ENCODE data around the gene ADGRL4.
"Not testable (repeated sequence)": the region's sequence is repeated elsewhere in the genome, so short reads cannot be mapped to it uniquely, and the experiment has no call there.

The ADGRL4 gene

GRCh38 chr1:78916986-78917385, 89.5 kb downstream of the ADGRL4 start:
- DNase-seq: no peak

GRCh38 chr1:78913950-78914349, 92.6 kb downstream of the ADGRL4 start:
- DNase-seq: no peak

- DNase-seq: peak; percentile 25 to 67
These were observed 94.3 kb downstream of the ADGRL4 start for GRCh38 chr1:78911956-78912880.

DNA sequence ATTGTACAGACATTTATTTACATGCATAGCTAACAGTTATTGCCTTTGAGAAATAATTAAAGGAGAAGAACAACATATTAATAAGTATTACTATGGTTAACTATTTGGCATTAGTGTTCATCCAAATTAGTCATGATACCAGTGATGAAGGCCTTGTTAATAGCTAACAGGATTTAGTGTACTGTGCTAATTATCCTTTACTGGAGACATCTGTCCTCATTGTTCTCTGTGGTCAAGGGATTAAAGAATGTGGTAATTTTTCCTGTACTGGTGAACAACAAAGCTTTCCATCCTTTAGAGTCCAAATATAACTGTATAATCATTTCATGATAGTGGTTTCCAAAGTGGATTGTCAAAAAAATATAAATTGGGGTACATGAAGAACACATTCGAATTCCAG, 103.9 kb downstream of the ADGRL4 start:
- DNase-seq: no peak

GRCh38 chr1:78894811-78895210, 111.7 kb downstream of the ADGRL4 start:
- no peak for DNase-seq

GRCh38 chr1:78892260-78892840, 114.2 kb downstream of the ADGRL4 start:
- no peak for DNase-seq

GRCh38 chr1:78887458-78887857, 119.1 kb downstream of the ADGRL4 start:
- DNase-seq: no peak

- peak in 1 of 2 donors; percentile 9 for DNase-seq
These were observed 121.7 kb downstream of the ADGRL4 start for GRCh38 chr1:78884685-78885452.

DNA sequence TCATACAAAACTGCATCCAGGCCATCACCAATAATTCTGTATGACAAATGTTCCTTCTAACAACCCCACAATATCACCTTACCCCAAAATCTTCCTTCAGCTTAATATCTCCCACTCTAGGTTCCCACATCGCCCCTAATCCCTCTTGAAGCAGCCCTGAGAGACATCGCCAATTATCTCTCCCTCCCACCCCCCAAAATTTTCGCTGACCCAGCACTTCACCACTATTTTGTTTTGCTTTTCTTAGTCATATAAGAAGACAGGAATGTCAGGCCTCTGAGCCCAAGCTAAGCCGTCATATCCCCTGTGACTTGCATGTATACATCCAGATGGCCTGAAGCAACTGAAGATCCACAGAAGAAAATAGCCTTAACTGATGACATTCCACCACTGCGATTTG, 126.3 kb downstream of the ADGRL4 start:
- no peak for DNase-seq

GRCh38 chr1:78875986-78876385, 130.5 kb downstream of the ADGRL4 start:
- DNase-seq: not testable (repeated sequence)

DNA sequence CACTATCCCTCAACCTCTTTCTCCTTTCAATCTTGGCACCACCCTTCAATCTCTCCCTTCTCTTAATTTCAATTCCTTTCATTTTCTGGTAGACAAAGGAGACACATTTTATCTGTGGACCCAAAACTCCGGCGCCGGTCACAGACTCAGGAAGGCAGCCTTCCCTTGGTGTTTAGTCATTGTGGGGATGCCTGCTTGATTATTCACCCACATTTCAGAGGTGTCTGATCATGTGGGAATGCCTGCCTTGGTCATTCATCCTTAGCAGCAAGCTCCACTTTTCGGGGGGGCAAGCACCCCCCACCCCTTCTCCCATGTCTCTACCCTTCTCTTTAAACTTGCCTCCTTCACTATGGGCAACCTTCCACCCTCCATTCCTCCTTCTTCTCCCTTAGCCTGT, 133.7 kb downstream of the ADGRL4 start:
- not testable (repeated sequence) for DNase-seq

DNA sequence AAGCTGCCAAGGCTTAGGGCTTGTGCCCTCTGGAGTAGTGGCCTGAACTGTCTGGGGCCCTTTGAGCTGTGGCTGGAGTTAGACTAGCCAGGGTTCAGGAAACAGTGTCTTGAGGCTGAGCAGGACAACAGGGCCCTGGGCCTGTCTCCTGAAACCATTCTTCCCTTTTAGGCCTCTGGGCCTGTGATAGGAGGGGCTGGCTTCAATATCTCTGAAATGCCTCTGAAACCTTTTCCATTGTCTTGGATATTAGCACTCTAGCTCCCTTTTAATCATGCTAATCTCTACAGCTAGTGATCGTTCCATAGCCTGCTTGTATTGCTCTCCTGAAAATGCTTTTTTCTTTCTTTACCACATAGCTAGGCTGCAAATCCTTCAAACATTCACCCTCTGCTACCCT, 135.3 kb downstream of the ADGRL4 start:
- no peak for DNase-seq

- no peak for DNase-seq
These were observed 137.4 kb downstream of the ADGRL4 start for GRCh38 chr1:78869136-78869535.

DNA sequence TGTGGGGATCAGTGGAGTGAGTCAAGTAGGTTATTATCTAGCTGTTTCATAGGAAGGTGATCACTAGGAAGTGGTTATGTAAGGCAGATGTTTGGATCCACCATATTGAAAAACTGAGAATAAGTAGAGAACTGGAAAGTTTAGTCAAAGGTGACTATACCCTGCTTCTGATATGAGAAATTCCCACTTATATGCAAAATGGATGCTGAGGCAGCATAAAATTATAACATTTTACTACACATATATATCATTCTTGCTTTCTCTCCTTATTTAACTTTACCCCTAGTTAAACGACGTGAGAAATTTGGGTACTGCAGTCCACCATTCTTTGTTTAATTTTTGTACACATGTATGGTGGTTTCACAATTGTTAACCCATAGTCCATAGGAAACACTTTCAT, 142.4 kb downstream of the ADGRL4 start:
- DNase-seq: no peak

DNA sequence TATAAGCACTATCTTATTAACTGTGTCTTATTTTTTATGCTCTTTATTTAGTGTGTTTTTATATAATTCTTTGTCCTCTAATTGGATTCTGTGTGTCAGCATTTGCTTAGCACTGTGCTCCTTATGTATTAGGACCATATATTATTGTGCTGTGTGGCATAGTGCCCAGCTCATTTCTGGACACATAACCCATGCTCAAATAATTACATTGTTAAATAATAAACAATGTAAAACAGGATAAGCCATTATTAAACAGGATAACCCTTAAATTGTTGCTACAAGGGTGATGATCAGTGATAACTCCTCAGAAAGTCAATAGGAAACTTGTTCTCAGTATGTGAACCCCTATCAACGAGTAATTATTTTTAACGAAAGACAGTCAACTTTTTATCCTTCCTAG, 150.4 kb downstream of the ADGRL4 start:
- DNase-seq: no peak

- no peak for DNase-seq
These were observed 151.3 kb downstream of the ADGRL4 start for GRCh38 chr1:78855258-78855657.

DNA sequence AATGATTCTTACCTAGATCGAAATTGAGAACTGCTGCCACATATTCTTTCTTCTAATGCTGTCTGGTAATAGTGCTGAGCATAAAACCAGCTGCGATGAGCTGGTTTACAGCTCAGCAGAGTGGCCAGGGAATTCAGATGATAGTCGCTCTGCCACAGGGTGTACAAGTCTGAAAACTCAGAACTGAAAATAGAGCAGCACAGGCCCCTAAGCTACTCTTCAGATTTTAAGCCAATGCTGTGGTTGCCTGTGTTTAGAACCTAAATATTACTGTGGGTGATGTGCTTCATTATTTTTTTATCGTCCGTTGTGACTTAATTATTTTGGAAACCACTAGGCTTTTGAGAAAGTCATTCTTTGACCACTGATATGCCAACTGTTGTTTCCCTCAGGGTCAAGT, 152.0 kb downstream of the ADGRL4 start:
- no peak for DNase-seq

GRCh38 chr1:78843546-78843945, 163.0 kb downstream of the ADGRL4 start:
- DNase-seq: no peak

- no peak for DNase-seq
These were observed 163.4 kb downstream of the ADGRL4 start for GRCh38 chr1:78843111-78843510.

GRCh38 chr1:78840453-78841271, 165.9 kb downstream of the ADGRL4 start:
- no peak for DNase-seq
